HG02840 (cell line): ENCODE measurements around the gene RAF1.
"Not testable (repeated sequence)": the region's sequence is repeated elsewhere in the genome, so short reads cannot be mapped to it uniquely, and the experiment has no call there.

Experiments used
- ATAC-seq: cut with Tn5 transposase; IDR thresholded peaks from one replicate; pipeline ENCODE4 v1.9.1; 2021; ENCODE audit warnings: mild to moderate bottlenecking, moderate library complexity, moderate number of reproducible peaks; ENCODE audit not compliant: unreplicated experiment, low FRiP score

RAF1 gene

DNA sequence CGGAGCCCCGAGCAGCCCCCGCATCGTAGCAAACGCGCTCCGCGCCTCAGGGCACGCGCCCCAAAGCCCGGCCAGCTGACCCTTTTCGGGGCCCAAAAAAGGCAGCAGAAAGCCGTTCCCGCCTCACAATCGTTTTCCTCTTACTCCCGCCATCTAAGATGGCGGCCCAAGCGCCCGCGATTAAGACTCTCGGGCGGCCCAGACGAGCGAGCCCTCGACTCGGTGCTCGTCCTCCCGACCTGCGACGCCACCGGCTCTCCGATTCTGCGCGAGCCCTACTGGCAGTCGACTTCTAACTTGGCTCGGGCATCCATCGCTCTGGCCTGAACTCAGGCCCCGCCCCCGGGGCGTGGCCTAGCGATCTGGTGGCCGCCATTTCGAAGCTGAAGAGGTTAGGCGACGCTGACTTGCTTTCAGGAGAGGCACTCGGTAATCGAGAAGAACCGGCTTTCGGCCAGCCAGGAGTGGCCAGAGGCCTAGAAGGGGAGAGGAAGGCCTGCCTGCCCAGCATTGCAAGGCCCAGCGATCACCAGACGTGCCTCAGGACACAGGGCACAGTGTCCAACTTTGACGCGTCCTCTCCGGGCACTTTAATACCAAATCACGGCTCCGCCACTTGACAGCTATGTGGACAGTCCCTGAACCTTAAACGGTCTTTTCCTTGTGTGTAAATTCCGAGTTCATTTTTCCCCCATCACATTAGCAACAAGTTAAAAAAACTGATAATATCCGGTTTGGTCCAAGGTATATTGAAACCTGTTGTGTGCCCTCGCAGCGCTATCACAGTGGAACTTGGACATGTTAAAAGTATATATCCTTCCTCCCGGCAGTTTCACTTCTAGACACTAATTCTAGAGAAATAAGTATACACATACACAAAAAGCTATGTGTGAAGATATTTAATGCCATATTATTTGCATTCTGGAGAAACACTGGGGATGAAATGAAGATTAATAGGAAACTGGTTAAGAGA, at the start of gene RAF1:
Gene RAF1 (minus strand): TSS at position 182 of the 973 bp plus-strand sequence. CDS start 45,396 bp downstream, outside the sequence.
- peak; percentile 90 for ATAC-seq

DNA sequence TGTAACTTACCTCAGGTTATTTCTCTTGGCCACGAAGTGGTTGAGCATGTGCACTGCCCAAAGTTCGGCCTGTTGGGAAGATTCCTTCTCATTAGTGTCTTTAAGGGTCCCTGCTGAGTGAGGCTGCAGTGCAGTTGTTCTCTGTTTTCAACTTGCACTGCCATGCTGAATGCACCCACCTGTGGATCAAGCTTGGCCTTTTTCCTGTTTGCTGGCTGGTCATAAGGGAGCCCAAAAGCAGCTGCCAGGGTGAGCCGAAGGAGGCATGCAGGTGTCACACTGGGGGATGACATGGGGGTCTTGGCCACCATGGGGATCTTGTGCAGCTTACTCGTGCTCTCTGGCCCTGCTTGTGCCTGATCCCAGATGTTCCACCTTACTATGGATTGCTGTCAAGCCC, 46.1 kb upstream of the RAF1 start:
- ATAC-seq: no peak

DNA sequence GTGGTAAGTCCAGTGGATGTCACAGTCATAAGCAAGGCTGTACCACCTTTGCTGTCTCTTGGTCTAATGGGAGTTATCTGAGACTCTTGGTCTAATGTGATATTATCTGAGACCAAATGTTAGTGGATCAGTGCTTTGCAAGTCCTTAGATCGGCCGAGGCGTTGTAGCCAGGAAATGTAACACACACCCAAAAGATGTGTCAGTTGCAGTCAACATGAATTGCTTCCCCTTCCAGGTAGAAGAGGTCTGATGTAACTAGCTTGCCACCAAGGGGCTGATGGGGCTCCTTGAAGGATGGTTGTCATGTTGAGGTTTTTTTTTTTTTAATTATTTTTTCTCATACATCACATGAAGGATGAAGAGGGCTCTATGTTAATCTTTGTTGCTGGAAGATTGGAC, 45.4 kb upstream of the RAF1 start:
- no peak for ATAC-seq

DNA sequence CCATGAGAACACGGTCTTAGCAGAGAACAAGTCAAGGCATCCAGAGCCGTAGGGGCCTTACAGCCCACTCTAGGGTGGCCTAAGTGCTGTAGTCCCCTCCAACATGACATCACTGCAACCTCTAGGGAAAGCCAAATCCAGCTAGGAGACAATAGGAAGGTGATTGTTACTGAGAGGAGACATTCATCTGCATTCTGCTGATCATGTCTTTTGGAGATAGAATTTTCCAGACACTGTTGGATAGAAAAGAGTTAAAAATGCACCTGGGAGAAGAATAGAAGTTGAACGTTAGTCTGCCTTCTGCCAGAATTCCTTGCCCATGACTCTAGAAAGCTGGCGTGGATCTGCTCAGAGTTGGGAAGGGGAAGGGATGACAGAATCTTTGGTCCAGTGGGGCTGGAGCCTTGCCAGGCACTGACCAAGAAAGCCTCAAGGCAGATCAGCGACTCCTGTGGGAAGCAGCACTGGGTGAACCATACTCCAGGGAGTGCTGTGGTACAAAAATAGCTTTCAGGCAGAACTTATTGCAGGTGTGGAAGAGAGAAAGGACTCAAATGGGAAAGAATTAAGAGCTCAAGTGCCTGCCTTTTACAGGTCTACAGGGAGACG, 44.8 kb upstream of the RAF1 start:
- no peak for ATAC-seq

DNA sequence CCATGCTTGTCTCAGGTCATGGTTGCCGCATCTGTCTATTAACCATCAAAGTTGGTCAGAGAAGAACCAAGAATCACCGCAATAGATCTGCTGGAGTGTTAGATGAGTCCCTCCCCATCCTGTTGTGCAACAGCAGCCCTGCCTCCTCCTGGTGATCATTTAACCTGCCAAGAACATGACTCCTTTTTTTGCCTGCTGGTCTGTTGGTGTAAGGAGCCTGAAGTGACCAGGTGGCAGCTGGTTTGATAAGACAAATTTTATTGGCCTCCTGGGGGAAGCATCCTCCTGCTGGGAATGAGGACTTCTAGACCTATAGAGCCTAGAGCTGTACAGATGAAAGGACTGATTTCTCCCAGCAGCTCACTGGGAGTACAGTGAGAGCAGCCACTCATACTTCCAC, 43.5 kb upstream of the RAF1 start:
- no peak for ATAC-seq

DNA sequence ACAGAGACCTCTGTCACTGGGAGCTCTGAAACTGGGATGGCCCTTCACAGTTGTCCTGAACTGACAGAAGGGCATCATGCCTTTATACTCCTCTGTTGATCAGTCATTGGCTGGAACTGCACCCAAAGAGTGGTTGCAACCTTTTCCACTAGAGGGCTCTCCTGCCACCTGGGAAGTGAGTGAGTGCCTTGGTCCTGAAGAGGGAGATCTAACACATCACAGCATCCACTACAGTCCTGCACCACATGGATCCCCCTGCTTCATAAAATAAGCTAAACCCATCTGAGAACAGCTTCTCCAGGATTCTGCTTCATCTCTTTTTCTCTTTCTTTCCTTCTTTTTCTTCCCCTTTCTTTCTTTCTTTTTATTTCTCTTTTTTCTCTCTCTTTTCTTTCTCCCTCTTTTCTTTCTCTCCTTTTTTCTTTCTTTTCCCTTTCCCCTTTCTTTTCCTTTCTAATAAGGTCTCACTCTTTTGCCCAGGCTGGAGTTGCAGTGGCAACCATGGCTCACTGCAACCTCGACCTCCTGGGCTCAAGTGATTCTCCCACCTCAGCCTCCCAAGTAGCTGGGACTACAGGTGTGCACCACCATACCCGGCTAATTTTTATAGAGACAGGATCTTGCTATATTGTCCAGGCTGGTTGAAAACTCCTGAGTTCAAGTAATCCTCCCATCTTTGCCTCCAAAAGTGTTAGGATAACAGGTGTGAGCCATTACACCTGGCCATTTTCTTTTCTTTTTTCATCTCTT, 42.8 kb upstream of the RAF1 start:
- ATAC-seq: no peak

DNA sequence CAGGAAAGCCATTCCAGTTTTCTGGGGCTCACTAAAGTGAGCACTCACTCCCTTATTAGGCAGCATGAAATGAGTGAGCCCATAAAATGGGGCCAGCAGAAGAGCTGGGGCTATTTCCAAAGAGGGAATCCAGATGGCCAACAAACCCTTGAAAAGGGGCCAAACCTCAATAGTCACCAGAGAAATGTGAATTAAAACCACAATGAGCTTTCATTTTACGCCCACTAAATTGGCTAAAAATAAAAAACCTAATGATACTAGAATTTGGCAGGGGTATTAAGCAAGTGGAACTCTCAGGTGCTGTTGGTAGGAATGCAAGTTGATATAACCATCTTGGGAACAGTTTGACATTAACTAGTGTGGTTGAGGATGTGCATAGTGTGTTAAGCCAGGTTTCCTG, 42.1 kb upstream of the RAF1 start:
- no peak for ATAC-seq

DNA sequence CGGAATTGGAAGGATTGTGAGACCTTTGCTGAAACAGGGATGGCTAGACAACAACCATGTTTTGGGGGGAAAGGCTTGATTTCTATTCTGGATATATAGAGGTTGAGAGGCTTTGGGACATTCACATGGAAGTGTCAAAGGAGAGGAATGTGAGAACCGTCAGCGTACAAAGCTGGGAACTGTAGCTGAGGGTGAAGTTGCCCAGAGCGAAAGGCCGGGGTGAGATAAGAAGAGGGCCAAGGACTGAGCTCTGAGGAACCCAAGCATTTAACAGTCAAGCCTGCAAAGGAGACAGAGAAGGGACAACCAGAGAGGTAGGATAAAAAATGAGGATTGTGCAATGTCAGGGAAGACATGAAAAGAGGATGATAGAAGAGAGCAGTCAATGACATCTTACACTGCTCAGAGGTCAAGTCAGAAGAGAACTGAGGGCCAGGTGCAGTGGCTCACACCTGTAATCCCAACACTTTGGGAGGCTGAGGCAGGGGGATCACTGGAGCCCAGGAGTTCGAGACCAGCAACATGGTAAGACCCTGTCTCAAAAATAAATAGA, 41.5 kb upstream of the RAF1 start:
- ATAC-seq: no peak

DNA sequence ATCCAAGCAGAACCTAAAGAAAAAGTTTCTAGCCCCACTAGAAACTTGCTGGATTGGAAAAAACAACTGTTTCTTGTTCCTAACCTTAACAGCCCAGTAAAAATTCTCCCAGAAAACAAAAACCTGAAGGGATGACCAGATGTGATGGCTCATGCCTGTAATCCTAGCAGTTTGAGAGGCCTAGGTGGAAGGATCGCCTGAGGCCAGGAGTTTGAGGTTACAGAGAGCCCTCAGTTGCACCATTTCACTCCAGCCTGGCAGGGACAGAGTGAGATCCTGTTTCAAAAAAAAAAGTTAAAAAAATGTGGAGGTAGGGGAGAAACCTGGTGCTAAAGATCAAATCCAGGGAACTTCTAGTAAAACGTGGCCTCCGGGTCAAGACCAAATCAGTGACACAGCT, 38.6 kb upstream of the RAF1 start:
- no peak for ATAC-seq

DNA sequence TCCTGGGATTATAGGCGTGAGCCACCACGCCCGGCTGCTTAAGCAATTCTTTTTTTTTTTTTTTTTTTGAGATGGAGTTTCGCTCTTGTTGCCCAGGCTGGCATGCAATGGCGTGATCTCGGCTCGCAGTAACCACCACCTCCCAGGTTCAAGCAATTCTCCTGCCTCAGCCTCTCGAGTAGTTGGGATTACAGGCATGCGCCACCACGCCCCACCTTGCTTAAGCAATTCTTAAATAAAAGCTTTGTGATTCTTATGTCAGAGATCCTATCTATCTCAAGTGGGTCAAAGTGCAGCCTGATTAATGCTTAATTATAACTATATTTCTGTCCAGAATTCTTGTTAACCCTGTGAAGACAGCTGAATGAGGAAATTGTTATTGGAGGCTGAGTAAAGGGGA, 37.7 kb upstream of the RAF1 start:
- ATAC-seq: not testable (repeated sequence)

DNA sequence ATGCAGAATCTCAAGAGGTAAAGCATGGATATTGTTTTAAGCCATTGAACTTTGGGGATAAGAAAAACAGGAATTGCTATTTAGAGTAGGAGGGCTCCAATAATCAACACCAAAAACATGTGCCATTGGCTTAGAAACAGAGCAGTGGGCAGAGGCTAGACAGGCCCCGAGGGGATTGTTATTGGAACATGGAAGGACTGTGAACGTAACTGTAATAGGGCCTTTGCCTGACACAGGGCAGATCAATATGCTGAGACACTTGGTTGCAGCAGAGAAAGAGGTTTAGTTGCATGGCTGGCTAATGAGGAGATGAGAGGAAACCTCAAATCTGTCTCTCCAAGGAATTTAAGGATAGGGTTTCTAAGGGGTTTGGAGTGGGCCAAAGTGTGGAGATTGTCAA, 36.9 kb upstream of the RAF1 start:
- ATAC-seq: no peak

DNA sequence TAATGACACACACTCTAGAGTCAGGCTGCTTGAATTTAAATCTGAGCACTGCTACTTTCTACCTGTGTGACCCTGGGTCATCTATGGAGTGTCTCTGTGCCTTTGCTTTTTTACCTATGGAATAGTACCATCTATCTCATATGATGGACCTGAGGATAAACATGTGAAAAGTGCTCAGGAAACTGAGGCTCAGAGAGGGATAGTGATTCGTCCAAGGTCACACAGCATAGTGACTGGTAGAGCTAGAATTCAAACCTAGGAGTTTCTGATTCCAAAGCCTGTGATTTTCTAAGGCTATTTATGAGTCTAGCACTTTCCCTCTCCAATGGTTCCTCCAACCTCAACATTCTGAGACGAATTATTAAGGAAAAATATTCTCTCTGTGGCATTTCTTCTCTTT, 32.0 kb upstream of the RAF1 start:
- ATAC-seq: no peak

DNA sequence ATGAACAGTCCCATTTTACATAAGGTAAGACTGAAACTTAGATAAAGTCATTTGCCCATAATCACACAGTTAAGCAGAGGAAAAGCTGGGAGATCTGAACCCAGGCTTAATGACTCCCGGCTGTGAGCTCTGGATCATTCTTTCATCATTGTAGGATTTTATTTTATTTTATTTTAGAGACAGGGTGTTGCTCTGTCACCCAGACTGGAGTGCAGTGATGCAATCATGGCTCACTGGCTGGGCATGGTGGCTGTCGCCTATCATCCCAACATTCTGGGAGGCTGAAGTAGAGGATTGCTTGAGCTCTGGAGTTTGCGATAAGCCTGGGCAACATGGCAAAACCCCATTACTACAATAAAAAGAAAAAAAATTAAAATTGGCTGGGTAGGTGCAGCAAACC, 31.2 kb upstream of the RAF1 start:
- ATAC-seq: no peak

DNA sequence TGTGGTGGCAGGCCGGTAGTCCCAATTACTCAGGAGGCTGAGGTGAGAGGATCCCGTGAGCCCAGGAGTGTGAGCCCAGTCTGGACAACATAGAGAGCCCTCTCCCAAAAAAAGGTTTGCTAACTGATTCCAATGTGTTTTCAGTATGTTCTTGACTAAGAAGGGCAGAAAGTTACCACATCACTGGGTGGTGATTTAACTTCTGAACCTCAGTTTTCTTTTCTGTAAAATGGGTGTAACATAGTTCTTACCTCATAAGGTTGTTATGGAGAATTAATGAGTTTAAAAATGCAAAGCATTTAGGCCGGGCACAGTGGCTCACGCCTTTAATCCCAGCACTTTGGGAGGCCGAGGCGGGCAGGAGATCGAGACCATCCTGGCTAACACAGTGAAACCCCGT, 28.5 kb upstream of the RAF1 start:
- no peak for ATAC-seq

DNA sequence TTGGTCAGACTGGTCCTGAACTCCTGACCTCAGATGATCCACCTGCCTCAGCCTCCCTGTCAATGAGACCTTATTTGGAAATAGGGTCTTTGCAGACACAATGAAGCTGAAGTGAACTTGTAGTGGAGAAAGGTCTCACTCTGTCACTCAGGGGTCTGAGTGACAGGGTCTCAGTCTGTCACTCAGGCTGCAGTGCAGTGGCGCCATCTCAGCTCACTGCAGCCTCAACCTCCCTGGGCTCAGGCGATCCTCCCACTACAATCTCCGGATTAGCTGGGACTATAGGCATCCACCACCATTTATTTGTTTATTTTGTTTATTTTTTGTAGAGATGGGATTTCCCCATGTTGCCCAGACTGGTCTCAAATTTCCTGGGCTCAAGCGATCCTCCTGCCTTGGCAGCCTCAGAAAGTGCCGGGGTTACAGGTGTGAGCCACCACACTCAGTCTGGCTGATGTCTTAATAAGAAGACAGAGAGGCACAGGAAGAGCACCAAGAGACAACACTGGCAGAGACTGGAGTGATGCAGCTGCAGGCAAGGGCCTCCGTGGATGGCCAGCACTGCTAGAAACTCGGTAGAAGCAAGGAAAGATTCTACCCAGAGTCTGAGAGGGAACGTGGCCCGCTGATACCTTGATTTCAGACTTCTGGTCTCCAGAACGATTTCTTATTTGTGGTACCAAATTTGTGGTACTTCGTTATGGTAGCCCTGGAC, 26.2 kb upstream of the RAF1 start:
- no peak for ATAC-seq

DNA sequence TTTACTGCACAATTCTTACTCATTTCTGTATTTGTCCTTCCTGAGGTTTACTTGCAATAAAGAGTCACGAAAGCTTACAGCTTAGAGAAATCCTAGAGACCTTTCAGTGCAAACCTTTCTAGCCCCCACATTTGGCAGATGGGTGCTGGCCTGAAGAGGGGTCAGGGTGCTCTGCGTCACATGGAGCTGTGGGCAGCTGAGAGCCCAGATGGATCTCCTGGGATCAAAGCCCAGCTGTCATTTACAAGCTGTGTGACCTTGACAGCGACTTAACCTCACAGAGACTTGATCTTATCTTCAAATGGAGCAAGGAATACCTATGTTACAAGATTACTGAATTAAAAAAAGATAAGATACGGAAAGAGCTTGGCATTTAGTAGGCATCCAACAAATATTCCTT, 24.0 kb upstream of the RAF1 start:
- no peak for ATAC-seq

DNA sequence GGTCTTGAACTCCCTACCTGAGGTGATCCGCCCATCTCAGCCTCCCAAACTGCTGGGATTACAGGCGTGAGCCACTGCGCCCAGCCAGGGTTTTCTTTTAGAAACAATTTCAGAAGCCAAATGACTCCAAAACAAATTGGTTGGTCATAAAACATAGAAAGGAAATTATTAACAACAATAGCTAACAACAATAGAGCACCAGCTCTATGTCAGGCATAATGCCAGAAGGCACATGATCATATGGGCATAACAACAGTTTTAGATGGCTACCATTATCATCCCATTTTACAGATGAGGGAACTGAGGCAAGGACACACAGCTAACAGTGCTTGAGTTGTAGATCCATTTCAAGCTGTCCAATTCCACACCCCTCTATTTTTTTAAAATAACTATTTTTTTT, 22.2 kb upstream of the RAF1 start:
- no peak for ATAC-seq

DNA sequence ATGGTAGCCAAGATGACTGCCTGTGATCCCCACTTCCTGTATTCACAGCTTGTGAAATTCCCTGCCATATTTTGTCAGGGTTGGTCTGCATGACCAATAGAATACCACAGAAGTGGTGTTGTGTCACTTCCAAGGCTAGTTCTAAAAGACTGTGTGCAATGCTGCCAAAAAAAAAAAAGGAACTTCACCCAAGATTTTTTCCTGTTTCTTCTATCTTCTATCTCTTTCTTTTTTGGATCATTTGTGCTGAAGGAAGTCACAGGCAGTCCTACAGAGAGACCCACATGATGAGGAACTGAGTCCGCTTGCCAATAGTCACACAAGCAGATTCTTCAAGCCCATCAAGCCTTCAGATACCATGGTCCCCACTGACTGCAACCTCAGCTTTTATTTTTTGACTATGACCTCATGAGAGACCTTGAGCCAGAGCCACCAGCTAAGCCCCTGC, 18.1 kb upstream of the RAF1 start:
- no peak for ATAC-seq

DNA sequence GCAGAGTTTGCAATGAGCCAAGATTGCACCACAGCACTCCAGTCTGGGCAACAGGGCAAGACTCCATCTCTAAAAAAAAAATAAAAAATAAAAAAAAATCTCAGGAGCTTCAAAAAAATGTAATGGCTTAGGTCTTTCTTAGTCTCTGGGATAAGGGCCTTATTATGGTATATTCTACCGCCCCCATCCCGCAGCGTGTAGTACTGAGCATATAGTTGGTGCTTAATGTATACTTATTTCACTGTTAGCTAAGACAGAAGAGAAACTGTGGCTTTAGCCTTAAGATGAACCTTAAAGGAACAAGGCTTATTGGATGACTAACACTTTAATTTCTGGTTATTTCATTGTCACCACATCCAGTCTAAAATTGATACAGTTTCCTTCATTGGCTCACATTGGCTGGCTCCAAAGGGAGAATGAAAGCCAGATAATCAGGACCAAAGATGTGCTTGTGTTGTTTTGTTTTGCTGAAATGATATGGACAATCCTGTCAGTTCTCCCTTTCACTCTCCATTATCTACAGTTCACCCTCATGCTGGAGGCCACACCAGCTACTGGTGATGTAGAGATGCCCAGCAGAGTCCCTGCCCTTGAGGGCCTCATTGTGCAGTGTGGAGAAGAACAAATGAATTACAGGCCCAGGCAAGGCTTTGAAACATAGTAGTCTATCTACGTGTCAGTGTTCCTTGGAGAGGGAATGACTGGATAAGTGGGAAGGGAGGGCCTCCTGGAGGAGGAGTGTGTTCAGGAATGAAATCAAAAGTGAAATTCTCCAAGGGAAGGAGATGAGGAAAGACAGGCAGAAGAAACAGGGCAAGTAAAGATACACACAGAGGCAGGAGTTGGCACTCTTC, 17.4 kb upstream of the RAF1 start:
- no peak for ATAC-seq
